Ishikawa (cell line): ENCODE measurements around the gene DSTYK.
A peak's percentile ranks its signal among the peaks of the same experiment; 100 is the strongest.

Source experiments
- CEBPB ChIP-seq: IDR thresholded peaks from 2 replicates; pipeline ENCODE4 v1.6.1; 2012
- CREB1 ChIP-seq: IDR thresholded peaks from 2 replicates; pipeline ENCODE4 v1.6.1; 2012; ENCODE audit warnings: low read depth
- EGR1 ChIP-seq: IDR thresholded peaks from 2 replicates; pipeline ENCODE4 v1.6.1; 2012
- EP300 ChIP-seq: IDR thresholded peaks from 2 replicates; pipeline ENCODE4 v1.6.1; 2012; ENCODE audit warnings: borderline replicate concordance
- FOXM1 ChIP-seq: IDR thresholded peaks from 2 replicates; pipeline ENCODE4 v1.6.1; 2012; ENCODE audit warnings: low read depth, borderline replicate concordance
- MAX ChIP-seq: IDR thresholded peaks from 2 replicates; pipeline ENCODE4 v1.6.1; 2012
- NFIC ChIP-seq: IDR thresholded peaks from 2 replicates; pipeline ENCODE4 v1.6.1; 2012
- RAD21 ChIP-seq: IDR thresholded peaks from 2 replicates; pipeline ENCODE4 v1.6.1; 2012; ENCODE audit warnings: low read depth
- REST ChIP-seq: IDR thresholded peaks from 2 replicates; pipeline ENCODE4 v1.6.1; 2012; ENCODE audit warnings: low read depth, mild to moderate bottlenecking
- TAF1 ChIP-seq: IDR thresholded peaks from 2 replicates; pipeline ENCODE4 v1.6.1; 2012; ENCODE audit warnings: low read depth, mild to moderate bottlenecking
- TCF12 ChIP-seq: IDR thresholded peaks from 2 replicates; pipeline ENCODE4 v1.6.1; 2012; ENCODE audit warnings: low read depth
- TEAD4 ChIP-seq: IDR thresholded peaks from 2 replicates; pipeline ENCODE4 v1.6.1; 2012
- USF1 ChIP-seq: IDR thresholded peaks from 2 replicates; pipeline ENCODE4 v1.6.1; 2012
- YY1 ChIP-seq: IDR thresholded peaks from 2 replicates; pipeline ENCODE4 v1.6.1; 2012; ENCODE audit warnings: low read depth
- ZBTB7A ChIP-seq: IDR thresholded peaks from 2 replicates; pipeline ENCODE4 v1.6.1; 2012; ENCODE audit warnings: low read depth

The DSTYK gene

GRCh38 chr1:205232127-205232820, 20.8 kb upstream of the DSTYK start:
- TF ChIP-seq NFIC (no peak), TCF12 (no peak), TEAD4 (no peak), FOXM1 (no peak), EGR1 (no peak), RAD21 (no peak), CREB1 (no peak), EP300 (no peak), MAX (no peak), USF1 (no peak), REST (no peak), YY1 (no peak)

- no peak for TF ChIP-seq CREB1
- no peak for TF ChIP-seq TCF12
- TF ChIP-seq CEBPB: no peak
- TF ChIP-seq FOXM1: no peak
- no peak for TF ChIP-seq MAX
- no peak for TF ChIP-seq TAF1
- no peak for TF ChIP-seq YY1
- TF ChIP-seq NFIC: no peak
These were observed 19.5 kb upstream of the DSTYK start for GRCh38 chr1:205230982-205231381.

GRCh38 chr1:205229916-205230700, 18.6 kb upstream of the DSTYK start:
- no peak for TF ChIP-seq ZBTB7A
- no peak for TF ChIP-seq NFIC
- no peak for TF ChIP-seq USF1
- TF ChIP-seq RAD21: no peak
- no peak for TF ChIP-seq EP300
- no peak for TF ChIP-seq TCF12
- no peak for TF ChIP-seq TAF1

GRCh38 chr1:205229399-205229871, 17.9 kb upstream of the DSTYK start:
- TF ChIP-seq RAD21 (peak; percentile 64), TAF1 (no peak), EGR1 (peak; percentile 34; the same call in 1 of the 2 replicates)

GRCh38 chr1:205228093-205228521, 16.6 kb upstream of the DSTYK start:
- TF ChIP-seq YY1: no peak
- no peak for TF ChIP-seq NFIC
- no peak for TF ChIP-seq TCF12
- TF ChIP-seq ZBTB7A: no peak
- no peak for TF ChIP-seq CREB1
- TF ChIP-seq USF1: no peak
- TF ChIP-seq TEAD4: no peak
- no peak for TF ChIP-seq EGR1
- TF ChIP-seq REST: no peak
- no peak for TF ChIP-seq RAD21
- no peak for TF ChIP-seq MAX
- TF ChIP-seq CEBPB: no peak
- no peak for TF ChIP-seq EP300
- TF ChIP-seq TAF1: no peak
- no peak for TF ChIP-seq FOXM1
